PC-3 (cell line): ENCODE data around the gene UTP14C.

Experiments used
- CTCF ChIP-seq: fragments of 300-600 bp; sonication (generic); conservative IDR thresholded peaks from 2 replicates; pipeline ENCODE4 v1.5.1; 2017; ENCODE audit warnings: antibody characterized with exemption, low read depth, mild to moderate bottlenecking, low read length
- EZH2 ChIP-seq: fragments of 300-600 bp; sonication (generic); IDR thresholded peaks from one replicate; pipeline ENCODE4 v1.6.1; 2017; ENCODE audit warnings: antibody characterized with exemption, mild to moderate bottlenecking, low read length; ENCODE audit not compliant: unreplicated experiment
- EZH2phosphoT487 ChIP-seq: fragments of 300-600 bp; sonication (generic); IDR thresholded peaks from 2 replicates; pipeline ENCODE4 v1.6.1; 2018; ENCODE audit warnings: mild to moderate bottlenecking, antibody characterized with exemption, low read length, borderline replicate concordance

DNA sequence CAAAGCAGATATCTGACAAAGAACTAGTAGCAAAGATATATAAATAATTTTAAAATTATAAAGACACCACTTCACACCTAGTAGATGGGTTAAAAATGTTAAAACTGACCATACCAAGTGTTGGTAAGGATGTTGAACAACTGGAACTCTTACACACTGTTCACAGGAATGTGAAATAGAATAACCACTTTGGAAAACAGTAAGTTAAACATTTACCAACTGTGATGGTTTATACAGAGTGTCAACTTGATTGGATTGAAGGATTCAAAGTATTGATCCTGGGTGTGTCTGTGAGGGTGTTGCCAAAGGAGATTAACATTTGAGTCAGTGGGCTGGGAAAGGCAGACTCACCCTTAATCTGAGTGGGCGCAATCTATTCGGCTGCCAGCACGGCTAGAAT is 19.2 kb downstream of the UTP14C start:
- TF ChIP-seq CTCF (no peak), EZH2 (no peak), EZH2phosphoT487 (no peak)
